Measurements from ENCODE around the gene STK16.

STK16 gene

DNA sequence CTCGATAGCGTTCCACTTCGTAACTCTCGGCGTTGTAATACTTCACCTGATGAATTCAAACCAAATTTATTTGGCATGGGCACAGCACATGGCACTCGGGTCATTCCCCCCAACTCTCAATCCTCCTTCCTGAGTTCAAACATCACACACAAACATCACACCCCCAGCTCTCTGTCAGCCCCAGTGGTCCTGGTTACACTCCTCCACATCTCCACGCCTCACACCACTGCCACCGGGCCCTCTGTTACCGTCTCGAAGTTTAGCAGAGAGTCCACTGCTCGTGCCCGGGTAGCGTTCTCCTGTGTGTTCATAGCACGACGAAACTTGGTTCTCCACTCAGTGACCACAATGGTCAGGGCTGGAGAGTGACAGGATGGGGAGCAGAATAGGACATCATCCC is 31.1 kb upstream of the STK16 start:
- no peak for DNase-seq

DNA sequence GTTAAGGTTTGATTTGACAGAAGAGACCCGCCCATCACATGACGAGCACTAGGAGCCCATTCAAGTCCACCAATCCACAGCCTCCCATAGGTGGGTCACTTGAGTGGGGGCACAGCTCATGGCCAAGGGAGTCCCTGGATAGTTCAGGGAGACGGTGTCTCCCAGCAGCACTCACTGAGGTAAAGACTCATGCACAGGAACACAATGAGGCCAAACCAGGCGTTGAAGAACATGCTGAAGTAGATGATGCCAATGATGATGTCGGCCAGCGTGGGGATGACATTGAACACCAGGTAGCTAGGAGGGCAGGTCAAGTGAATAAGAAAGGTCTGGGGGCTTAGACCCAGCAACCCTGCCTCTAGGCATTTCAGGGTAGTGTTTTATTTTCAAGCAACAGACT is 30.5 kb upstream of the STK16 start:
- no peak for DNase-seq

DNA sequence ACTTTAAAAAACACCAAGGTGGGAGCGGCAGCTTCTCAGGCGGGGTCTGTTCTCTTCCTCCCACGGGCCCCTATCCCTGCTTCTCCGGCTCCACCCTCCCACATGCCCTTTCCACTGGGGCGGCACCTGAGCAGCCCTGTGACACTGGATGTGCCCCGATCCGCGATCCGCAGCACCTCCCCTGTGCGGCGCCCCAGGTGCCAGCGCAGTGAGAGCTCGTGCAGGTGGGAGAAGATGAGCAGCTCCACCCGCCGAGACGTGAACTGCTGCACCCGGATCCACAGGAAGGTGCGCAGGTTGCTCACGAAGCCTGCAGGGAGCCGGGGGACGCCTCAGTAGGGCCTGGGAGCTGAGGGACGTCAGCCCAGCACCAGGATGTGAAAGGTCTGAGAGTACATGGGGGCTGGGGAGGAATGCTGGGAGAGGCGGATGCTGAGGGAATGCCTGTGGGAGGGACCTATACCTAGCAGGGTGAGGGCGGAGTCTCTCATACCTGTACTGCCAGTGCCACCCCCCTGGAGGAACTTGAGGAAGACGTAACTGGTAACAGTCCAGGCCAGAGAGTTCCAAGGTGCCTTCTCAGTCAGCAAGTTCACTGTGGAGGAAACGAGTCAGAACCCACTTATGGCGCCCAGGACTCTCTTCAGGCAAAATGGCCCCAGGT is 29.3 kb upstream of the STK16 start:
- DNase-seq: no peak

DNA sequence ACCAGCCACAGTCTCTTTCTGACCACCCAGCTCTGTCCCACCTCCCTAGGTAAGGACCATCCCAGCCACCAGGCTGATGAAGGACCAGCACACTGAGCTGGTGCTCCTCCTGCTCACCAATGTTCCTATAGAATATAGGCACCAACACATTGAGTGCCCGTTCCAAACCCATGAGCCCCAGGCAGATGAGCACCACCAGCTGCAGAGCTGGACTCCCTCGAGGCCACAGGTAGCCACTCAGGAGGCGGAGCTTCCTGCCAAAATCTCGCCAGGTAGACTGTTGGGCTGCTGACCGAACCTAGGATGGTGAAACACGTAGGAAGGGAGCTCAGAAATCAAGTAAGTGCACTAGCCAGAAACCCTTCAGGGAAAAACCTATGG is 28.8 kb upstream of the STK16 start:
- no peak for DNase-seq

DNA sequence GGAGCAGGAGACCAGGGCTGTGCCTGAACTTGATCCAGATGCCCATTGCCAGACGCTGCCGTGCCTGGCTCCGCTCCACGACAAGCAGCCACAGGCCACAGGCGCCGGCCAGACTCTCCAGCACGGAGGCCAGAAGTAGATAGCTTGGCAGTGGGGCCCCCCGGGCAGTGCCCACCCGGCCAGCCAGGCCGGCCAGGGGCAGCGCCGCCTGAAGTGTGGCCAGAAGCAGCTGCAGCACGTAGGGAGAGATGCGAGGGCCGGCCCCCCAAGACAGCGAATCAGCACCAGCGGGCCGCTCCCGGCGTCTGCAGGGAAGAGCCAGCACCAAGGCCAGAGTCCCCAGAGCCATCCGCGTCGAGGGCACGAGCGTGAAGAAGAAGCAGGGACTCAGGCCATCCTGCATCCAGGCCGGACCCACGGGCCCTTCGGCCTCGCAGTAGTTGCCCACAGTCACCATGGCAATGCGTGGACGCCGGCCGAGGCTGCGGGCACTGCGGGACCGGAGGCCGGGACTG is 27.0 kb upstream of the STK16 start:
- no peak for DNase-seq

DNA sequence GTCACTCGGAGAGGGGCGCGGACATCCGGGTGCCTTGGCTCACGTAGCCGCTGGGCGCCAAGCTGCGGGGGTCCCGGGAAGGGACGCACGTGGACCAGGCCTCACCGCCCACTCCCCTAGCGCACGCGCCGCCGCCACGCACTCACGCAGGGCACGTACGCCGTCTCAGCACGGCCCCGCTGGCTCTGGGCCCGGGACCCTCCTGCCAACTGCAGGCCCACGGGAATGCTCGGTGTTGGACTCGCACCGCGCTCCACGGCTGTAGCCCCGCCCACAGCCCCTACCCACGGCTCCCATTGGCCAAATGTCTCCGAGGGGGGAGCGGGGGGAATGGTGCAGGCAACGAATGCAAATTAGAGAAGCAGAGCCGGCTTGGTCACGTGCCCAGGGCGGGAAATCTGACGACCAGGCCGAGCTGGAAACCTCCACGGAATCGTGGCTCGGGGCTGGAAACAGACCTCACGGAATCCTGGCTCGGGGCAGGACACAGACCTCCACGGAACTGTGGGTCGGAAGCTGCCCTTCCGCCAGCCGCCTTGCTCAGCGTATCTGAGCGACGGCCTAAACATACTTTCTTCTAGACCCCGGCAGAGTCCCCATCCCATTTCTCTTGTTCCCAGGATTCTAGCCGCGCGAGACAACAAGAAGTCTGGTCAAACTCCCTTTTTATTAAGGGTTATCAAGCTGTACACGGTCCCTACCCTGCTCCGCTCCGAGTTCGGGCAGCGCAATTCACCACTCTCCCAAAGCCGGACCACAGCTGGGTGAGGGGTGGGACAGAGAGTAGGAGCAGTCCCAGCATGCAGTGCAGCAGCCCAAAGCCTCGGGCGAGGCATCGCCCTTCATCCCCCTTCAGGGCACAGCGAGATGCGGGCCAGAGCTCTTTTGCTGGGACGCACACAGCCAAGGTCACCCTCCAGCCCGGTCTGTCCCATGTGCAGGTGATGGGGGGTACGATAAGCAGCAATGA is 26.3 kb upstream of the STK16 start, which contains the start of gene ABCB6:
Gene ABCB6, minus strand, starts transcription at position 227 of the 970 bp plus-strand sequence. CDS start 285 bp downstream, outside the sequence.
- peak; percentile 39 for DNase-seq

DNA sequence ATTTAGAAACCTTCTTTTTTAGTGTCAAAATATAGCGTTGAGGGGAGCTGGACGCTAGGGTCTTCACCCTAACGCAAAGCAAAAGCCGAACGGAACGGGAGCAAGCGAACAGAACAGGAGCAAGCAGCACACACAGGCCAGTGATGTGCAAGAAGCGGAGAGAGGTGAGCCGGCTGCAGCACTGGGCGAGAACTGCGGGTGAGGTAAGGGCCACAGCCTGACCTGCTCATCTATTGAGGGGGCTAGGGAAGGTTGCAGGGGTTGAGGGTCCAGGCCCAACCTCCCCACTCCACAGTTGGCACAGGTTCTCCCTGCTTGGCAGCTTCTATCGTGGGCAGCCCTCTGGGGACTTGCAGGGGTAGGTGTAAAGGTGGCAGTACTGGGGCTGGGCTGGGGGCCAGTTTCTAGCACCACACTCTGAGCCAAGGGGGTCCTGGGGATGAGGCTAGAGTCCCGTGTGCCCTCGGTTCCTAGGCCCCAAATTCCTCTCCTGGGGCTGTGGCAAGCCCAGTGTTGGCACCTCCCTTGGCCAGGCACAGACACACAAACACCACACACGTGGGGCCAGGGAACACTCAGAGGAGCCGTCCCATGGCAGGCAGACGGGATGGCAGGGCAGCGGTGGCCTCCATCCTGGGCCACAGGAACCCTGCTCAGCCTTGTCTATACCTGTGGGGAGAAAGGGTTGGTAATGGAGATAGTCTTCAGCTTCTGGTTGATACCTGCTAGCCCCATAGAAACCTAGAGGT is 25.3 kb upstream of the STK16 start:
- DNase-seq: no peak

DNA sequence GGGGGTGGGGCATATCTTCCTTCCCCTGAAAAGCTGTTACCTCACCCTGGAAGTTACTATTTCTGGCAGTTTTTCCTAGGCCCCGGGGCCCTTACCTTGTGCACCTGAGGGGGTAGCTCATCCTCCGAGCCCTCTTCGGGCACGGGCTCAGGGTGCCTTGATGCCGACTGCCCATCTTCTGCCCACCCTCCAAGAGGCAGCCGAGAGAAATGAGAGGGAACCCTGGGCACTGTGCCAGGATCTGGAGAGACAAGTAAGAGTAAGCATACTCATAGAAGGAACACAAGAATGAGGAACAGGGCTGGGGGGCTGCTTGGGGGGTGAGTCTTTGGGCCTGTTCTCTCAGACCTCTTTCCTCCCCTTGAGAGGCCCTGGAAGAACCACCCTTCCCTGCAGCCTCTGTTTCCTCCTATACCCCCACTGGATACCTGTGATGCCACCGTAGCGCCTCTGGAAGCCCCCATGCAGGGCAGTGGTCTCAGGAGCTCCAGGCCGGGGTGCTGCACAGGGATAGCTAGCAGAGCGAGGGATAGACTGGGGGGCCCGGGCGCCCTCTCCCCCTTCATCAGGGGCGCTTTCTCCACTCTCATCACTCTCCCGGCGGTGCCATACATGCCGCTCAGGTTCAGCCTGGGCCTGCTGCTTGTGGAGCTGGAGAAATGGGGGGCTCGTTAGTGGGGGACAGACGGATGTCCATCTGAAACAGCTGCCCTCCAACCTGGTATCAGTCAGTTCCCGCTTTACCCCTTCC is 24.5 kb upstream of the STK16 start:
- DNase-seq: no peak

DNA sequence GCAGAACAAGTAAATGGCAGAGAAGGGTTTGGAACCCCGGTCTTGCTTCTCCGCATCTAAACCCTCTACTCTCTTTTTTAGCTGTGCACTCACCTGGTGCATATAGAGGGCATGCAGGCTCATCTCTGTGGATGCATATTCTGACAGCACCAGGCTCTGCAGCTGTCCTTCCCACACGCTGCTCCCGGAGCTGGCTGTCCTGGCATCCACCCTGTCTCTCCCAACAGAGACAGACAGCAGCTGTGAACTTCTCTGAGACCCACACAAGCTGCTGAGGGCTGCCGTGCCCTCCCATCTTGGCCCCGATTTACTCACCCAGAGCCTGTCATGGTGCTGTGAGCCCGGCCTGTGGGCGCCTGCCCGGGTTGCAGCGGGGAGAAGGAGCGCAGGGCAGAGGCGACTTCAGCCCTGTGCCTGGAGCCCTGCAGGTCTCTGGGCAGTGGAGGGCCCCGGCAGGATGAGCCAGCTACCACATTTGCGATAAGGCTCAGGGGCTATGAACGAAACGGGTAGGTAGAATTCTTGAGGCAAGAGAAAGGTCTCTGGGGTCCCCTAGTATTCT is 23.2 kb upstream of the STK16 start:
- DNase-seq: no peak

DNA sequence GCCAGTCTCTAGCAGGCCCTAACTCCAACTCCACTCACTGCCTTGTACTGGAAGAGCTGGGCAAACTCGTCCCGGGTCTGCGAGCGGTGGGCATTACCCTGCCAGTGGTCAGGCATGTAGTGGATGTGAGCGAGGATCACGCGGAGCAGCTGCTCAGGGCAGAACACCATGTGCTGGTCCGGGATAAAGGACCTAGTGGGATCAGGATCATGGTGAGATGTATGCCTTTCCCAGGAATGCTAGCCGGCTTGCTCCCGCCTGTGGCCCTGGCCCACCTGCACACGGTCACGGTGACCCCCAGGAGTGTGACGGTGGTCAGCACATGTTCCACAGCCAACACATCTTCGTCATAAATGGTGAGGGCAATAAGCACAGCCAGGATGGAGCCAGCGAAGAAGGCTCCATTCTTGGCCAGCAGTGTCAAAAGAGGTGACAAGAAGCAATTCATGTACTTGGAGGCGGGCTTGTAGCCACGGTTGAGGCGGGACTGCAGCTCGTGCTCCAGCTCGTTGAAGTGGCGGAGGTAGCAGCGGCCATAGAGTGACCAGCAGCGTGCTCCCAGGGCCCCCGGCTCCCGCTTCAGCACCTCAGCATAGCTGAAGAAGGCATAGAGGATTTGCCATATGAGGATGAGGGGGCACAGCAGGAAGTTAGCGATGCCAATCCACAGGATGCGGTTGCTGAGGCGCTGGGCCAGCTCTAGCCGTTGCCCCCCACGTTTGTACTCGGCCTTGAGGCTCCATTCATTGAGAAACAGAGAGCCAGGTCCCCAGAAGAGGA is 21.3 kb upstream of the STK16 start:
- DNase-seq: no peak

DNA sequence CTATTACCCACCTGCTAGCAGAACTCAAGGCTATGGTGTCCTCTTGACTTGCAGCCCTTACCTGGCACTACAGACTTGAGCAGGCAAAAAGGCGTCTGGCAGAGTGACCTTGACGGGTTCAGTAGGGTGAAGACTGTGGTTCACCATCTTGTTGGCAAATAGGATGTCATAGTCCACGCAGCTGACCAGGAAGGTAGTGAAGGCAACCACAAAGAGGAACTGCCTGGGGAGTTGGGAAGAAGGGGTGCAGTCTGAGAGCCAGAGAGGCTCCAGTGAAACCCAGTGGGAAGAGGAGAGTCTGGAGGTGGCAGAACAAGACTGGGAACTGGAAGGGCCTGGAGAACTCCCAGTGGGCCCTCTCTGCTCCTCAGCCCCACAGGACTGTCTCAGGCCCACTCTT is 19.9 kb upstream of the STK16 start:
- peak; percentile 91 for DNase-seq

DNA sequence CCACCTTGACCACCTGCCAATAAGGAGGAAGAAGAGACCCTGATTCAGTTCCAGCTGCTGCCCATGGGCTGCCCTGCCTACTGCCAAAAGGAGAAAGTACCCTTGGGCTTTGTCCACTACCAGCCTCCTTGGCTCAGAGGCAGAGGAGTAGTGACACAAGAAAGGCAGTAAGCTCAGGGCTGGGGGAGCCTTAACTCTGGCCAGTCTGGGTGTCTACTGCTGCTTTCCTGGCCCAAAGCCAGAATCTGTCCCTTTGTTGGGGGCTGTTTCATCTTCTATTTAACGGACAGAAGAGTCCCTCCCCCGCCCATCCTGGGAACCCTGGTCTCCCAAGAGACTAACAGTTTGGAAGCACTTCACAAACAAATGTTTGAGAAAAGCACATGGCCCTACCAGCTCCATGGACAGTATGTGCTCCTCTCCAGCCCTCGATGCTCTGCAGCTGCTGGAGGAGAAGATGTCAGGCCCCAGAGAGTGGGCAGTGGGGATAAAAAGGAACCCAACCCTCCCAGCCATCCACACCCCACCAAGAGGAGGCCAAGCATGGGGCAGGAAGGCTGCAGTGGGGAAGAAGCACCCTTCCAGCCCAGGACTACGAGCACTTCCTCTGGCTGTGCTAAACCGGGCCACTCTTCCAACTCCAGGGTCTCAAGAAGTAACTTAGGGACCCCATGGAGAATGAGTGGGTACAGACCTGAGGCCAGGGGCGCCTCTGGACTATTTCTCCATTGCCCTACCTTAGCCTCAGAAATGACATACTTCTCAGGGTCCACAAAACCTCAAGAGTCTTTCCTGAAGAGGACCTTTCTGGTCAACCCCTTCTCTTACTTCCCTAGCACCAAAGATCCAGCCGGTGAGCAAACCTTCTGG is 17.0 kb upstream of the STK16 start:
- peak; percentile 2 for DNase-seq

DNA sequence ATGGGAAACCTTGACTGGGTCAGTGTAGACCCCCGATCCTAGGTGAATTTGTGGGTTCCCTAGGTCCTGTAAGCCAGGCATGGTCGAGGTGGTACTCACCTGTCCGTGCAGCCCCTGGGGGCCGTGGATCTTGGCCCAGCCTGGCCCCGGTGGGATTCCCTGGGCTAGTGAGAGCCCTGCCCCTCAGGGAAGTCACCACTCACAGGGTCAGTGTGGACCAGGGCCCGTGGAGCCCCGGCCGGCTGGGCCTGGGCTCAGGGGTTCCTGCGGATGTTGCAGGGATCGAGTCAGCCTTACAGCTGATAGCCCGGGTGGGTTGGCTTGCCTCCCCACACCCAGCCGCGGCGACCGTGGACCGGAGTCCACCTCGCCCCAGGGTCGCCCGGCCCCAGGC is 16.4 kb upstream of the STK16 start:
- no peak for DNase-seq

DNA sequence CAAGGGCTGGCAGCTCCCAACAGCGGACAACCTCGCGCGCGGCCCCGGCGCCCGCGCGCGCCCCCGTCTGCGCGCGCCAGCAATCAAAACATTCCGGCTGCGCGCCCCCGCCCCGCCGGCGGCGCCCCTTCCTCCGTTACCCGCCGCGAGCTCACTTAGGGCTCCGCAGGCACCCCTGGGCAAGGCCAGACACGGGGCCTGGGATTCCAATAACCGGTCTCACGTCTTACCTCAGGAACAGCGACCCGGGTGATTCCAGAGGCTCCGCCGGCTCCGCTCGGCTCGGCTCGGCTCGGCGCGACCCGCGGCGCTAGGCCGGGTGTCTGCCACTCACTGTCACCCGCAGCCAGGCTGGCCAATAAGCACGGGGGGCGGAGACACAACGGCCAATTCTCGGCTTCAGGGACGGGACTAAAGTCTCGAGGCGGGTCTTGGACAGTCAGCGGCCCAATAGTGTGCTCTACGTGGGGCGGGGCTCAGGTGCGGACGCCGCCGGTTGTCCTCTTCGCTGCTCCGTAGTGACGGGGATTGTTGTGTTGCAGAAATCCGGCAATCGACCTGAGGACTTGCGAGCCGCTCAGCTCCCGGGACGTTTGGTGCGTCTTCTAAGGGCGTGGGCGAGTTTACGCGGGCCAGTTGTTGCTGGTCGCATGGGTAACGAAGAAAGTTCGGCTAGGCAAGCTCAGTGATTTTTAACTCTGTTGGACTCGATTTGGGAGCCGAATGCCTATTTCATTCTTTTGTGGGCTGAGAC is 15.8 kb upstream of the STK16 start, which contains the start of the genes ANKZF1 and ATG9A:
Gene ANKZF1, plus strand, starts transcription at position 502 of the 754 bp plus-strand sequence. CDS start 452 bp downstream, outside the sequence.
Gene ATG9A, minus strand, starts transcription at position 332 of the 754 bp plus-strand sequence. CDS start 1,612 bp downstream, outside the sequence.
- DNase-seq: peak; percentile 98

DNA sequence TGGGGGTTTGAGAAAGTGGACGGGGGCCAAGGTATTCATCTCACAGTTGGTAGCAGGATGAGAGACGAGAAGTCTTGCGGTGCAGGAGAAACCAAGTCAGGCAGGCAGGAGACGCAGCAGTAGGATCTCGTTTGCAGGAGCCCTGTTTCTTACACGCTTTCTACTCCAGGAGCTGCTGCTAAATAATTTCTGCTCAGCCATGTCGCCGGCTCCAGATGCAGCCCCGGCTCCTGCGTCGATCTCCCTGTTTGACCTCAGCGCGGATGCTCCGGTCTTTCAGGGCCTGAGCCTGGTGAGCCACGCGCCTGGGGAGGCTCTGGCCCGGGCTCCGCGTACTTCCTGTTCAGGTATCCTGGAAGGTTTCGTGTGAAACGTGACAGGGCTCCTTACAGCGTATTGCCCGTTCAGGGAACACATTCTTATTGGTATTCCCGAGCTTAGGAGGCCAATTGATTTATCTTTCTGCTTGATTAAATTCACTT is 15.2 kb upstream of the STK16 start:
- peak; percentile 6 for DNase-seq

DNA sequence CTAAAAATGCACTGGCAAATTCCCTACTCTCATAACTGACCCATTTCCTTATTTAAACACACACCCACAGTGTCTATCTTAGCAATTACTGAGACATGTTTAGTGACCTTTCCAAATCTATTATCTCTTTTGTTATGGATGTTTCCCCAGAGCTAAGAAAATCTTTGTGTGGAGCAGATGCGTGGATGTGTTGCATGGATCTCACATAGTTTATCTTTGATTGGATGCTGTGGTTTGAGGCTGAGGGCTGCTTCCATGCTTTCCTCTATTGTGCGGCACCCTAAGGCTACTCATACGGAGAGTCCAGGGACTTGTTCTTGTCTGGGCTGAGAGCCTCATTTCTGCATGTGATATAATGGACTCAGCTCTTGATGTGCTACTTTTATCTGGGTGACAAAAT is 10.9 kb upstream of the STK16 start:
- no peak for DNase-seq

DNA sequence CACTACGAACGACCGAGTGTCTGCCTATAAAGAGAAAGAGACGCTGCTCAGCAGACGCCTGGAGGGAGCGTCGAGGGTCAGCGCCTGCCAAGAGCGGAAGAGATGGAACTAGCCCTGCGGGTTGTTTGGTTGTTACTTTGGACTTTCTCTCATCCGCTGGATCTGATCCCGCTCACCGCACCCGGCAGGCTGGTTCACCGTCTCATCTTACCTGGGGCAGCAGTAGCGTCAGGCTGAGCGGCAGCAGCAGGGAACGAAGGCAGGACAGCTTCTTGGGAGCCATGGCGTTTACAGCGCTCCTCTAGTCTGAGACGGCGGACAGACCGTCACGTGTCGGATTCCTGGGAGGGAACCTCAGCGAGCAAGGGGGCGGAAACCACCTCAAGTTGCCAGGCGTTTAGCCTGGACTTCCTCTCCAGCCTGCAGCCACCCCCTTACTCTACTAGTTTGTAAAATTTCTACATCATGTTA is 2.0 kb upstream of the STK16 start:
- no peak for DNase-seq

DNA sequence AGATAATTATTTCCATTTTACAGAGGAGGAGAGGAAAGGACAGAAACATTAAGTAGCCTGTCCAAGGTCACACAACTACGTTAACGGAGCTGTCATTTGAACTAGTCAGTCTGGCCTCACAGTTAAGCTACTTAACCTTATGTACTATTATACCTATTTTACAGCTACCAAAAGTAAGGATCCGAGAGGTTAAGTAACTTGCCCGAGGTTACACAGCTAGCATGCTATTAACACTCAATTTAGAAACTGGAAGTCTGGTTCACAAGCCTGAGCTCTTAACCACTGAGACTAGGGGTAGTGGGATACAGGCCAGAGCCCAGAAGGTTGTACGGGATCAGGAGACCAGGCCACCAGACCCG is 511 bp upstream of the STK16 start:
- DNase-seq: no peak

DNA sequence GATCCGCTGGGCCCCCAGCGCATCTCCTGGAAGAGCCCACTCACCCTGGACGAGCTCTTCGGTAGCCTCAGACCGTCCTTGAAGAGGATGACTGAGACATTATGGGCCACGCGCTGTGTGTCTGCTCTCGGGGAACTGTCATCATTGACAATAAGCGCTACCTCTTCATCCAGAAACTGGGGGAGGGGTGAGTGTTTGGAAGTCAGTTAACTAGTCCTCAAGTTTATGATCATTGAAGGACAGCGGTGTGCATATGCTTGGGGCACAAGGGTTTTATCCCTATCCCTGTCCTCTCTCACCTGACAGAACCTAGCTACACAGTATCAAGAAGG is 586 bp downstream of the STK16 start:
- no peak for DNase-seq

Measured in MV-4-11 (cell line).